K562 (cell line): ENCODE results near the gene KLHL33. TPM values are rescaled to one million over a fixed set of nuclear protein-coding genes. Genes with fewer than 3 reads are reported as not detected.
A peak's percentile ranks its signal among the peaks of the same experiment; 100 is the strongest.

Experiments
- CBFA2T2 ChIP-seq: fragments of 450-650 bp; conservative IDR thresholded peaks from 2 replicates; pipeline ENCODE4 v1.6.1; 2017; ENCODE audit warnings: mild to moderate bottlenecking
- CTBP1 ChIP-seq: fragments of 450-650 bp; IDR thresholded peaks from 2 replicates; pipeline ENCODE4 v1.6.1; 2016; ENCODE audit warnings: borderline replicate concordance
- E2F3 ChIP-seq: fragments of 250-450 bp; sonication (Bioruptor Pico); IDR thresholded peaks from 2 replicates; pipeline ENCODE4 v1.4.0; 2020; ENCODE audit warnings: mild to moderate bottlenecking
- MECOM ChIP-seq: fragments of 250-450 bp; sonication (Bioruptor Pico); IDR thresholded peaks from 2 replicates; pipeline ENCODE4 v1.8.0; 2022; ENCODE audit warnings: inconsistent platforms
- MED1 ChIP-seq: sonication (generic); formaldehyde crosslinking; IDR thresholded peaks from 2 replicates; pipeline ENCODE4 v1.8.1; 2023; ENCODE audit warnings: missing genetic modification reagents, borderline replicate concordance
- NONO ChIP-seq, 2 experiments: fragments of 200-400 bp in 1 of 2; fragments of 450-650 bp in 1 of 2; formaldehyde crosslinking in 1 of 2; IDR thresholded peaks; 2 replicates each; pipeline ENCODE4 v1.6.1; 2017; ENCODE audit warnings: low read depth in 2 of 2, mild to moderate bottlenecking in 2 of 2, moderate library complexity in 2 of 2, low read length in 1 of 2
- NR1H2 ChIP-seq: sonication (generic); formaldehyde crosslinking; IDR thresholded peaks from 2 replicates; pipeline ENCODE4 v1.4.0; 2020; ENCODE audit warnings: mild to moderate bottlenecking, missing genetic modification reagents
- NR4A1 ChIP-seq, 2 experiments: fragments of 250-450 bp in 1 of 2; fragments of 450-650 bp in 1 of 2; sonication (Bioruptor Pico) in 1 of 2; IDR thresholded peaks; 2 replicates each; pipeline versions ENCODE4 v1.4.0 to v1.6.1; 2016 to 2020; ENCODE audit warnings: mild to moderate bottlenecking in 2 of 2, missing compliant biosample characterization in 1 of 2, missing genetic modification characterization in 1 of 2, moderate library complexity in 1 of 2
- SAP30 ChIP-seq: fragments of 200-600 bp; sonication (generic); IDR thresholded peaks from 2 replicates; pipeline ENCODE4 v1.6.1; 2012; ENCODE audit warnings: borderline replicate concordance, low read depth, mild to moderate bottlenecking, moderate library complexity, low read length, control low read depth, inconsistent platforms; ENCODE audit not compliant: insufficient read depth, poor library complexity, severe bottlenecking
- SMARCA5 ChIP-seq: fragments of 450-650 bp; IDR thresholded peaks from 2 replicates; pipeline ENCODE4 v1.6.1; 2016
- SMARCC2 ChIP-seq: fragments of 450-650 bp; IDR thresholded peaks from 2 replicates; pipeline ENCODE4 v1.6.1; 2017; ENCODE audit warnings: antibody characterized with exemption, moderate library complexity, mild to moderate bottlenecking, low read depth
- SP2 ChIP-seq: IDR thresholded peaks from 2 replicates; pipeline ENCODE4 v1.6.1; 2011; ENCODE audit warnings: mild to moderate bottlenecking, low read depth, low read length, moderate library complexity; ENCODE audit not compliant: poor library complexity, severe bottlenecking; ENCODE audit errors: extremely low read depth
- SRF ChIP-seq, 2 experiments: fragments of 250-450, 450-650 bp in 1 of 2; sonication (Bioruptor Pico) in 1 of 2; sonication (generic) in 1 of 2; formaldehyde crosslinking; IDR thresholded peaks; 2 replicates each; pipeline versions ENCODE4 v1.5.0 to v1.5.1; 2020 to 2022; ENCODE audit warnings: mild to moderate bottlenecking in 1 of 2, missing genetic modification reagents in 1 of 2
- TBL1XR1 ChIP-seq, 2 experiments: IDR thresholded peaks; 2 replicates each; pipeline ENCODE4 v1.6.1; 2012; ENCODE audit warnings: improper control_type of control experiment in 2 of 2, low read length in 2 of 2, mild to moderate bottlenecking in 1 of 2
- THAP12 ChIP-seq: fragments of 250-450 bp; sonication (Bioruptor Pico); IDR thresholded peaks from 2 replicates; pipeline ENCODE4 v1.9.0; 2021; ENCODE audit warnings: mild to moderate bottlenecking, inconsistent platforms
- ZNF124 ChIP-seq: sonication (generic); formaldehyde crosslinking; IDR thresholded peaks from 2 replicates; pipeline ENCODE4 v1.8.1; 2022; ENCODE audit warnings: missing genetic modification reagents
- ZNF282 ChIP-seq: sonication (generic); formaldehyde crosslinking; IDR thresholded peaks from 2 replicates; pipeline ENCODE4 v1.8.1; 2023; ENCODE audit warnings: missing genetic modification reagents
- polyA plus RNA-seq, 8 experiments: library from polyadenylated mRNA; depleted of rRNA in 4 of 8; stranded (reverse) in 5 of 8; unstranded in 3 of 8; fragments of >200 nt; fragmentation: Nextera tagmentation in 2 of 8; fragmentation: Illumina TruSeq in 1 of 8; extraction: Ambion mirVana in 2 of 8; extraction: Trizol in 1 of 8; gene quantifications; 2 replicates each; pipeline versions ENCODE4 v1.2.1 to v1.2.3, GENCODE V29; 2011 to 2014; ENCODE audit warnings: inconsistent platforms in 1 of 8, missing spikeins in 1 of 8
- total RNA-seq, 7 experiments: library from RNA; depleted of rRNA in 6 of 7; stranded (reverse); fragments of >200 nt in 6 of 7; fragmentation: Illumina TruSeq in 2 of 7; extraction: Trizol in 2 of 7; gene quantifications; 2 replicates each; pipeline versions ENCODE4 v1.2.1 to v1.2.3, GENCODE V29; 2011 to 2021; ENCODE audit warnings: low replicate concordance in 1 of 7
- TF ChIP-seq, protein P1 (sequence below): sonication (generic); formaldehyde crosslinking; IDR thresholded peaks from 2 replicates; pipeline ENCODE4 v1.8.0; 2022; ENCODE audit warnings: mild to moderate bottlenecking, low read depth, missing genetic modification reagents
- TF ChIP-seq, protein P2 (sequence below): sonication (generic); formaldehyde crosslinking; IDR thresholded peaks from 2 replicates; pipeline ENCODE4 v1.8.1; 2023; ENCODE audit warnings: mild to moderate bottlenecking, missing genetic modification reagents, moderate library complexity
- TF ChIP-seq, protein P3 (sequence below), 2 experiments: fragments of 450-650 bp in 1 of 2; sonication (generic) in 1 of 2; formaldehyde crosslinking; conservative IDR thresholded peaks; 2 replicates each; pipeline versions ENCODE4 v1.4.0 to v1.8.1; 2020 to 2022; ENCODE audit warnings: mild to moderate bottlenecking in 1 of 2, missing genetic modification reagents in 1 of 2

The KLHL33 gene
- total and polyA plus RNA-seq, 9 of the 15 experiments (the other 6 are each of a cell fraction or from before 2014, with no cell fraction given), result 0.04 to 0.27 (median 0.13) TPM; not detected in 6

- TF ChIP-seq THAP12 (CRISPR knock-in tag) (no peak), TBL1XR1 (IDR thresholded peaks at IDR 0.05; ENCODE audit: low read length in 2 of 2) (no peak), MED1 (no peak), SP2 (no peak), CTBP1 (peak; percentile 60; the same call in 1 of the 2 replicates), ZNF282 (no peak), NR1H2 (CRISPR knock-in tag) (no peak), SMARCC2 (no peak), MECOM (CRISPR knock-in tag) (no peak), NR4A1 (CRISPR knock-in tag; IDR thresholded peaks at IDR 0.05) (no peak), NR4A1 (tag; IDR thresholded peaks at IDR 0.05) (no peak), CBFA2T2 (no peak), SAP30 (peak; percentile 62), E2F3 (peak; percentile 54; the same call in 1 of the 2 replicates), SRF (CRISPR knock-in tag; IDR thresholded peaks at IDR 0.05) (no peak), NONO (IDR thresholded peaks at IDR 0.05; ENCODE audit: low read depth in 2 of 2, low read length in 1 of 2) (peak; percentile 27 to 73; a peak in 3 of 4 replicates), SMARCA5 (0 out of 2 replicates have a peak, but pooled peaks have one; percentile 43), ZNF124 (no peak)
- TF ChIP-seq, protein P1, sequence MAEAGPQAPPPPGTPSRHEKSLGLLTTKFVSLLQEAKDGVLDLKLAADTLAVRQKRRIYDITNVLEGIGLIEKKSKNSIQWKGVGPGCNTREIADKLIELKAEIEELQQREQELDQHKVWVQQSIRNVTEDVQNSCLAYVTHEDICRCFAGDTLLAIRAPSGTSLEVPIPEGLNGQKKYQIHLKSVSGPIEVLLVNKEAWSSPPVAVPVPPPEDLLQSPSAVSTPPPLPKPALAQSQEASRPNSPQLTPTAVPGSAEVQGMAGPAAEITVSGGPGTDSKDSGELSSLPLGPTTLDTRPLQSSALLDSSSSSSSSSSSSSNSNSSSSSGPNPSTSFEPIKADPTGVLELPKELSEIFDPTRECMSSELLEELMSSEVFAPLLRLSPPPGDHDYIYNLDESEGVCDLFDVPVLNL (CRISPR knock-in tag), result no peak
- TF ChIP-seq, protein P2, sequence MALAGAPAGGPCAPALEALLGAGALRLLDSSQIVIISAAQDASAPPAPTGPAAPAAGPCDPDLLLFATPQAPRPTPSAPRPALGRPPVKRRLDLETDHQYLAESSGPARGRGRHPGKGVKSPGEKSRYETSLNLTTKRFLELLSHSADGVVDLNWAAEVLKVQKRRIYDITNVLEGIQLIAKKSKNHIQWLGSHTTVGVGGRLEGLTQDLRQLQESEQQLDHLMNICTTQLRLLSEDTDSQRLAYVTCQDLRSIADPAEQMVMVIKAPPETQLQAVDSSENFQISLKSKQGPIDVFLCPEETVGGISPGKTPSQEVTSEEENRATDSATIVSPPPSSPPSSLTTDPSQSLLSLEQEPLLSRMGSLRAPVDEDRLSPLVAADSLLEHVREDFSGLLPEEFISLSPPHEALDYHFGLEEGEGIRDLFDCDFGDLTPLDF, result peak; percentile 84
- TF ChIP-seq, protein P3, sequence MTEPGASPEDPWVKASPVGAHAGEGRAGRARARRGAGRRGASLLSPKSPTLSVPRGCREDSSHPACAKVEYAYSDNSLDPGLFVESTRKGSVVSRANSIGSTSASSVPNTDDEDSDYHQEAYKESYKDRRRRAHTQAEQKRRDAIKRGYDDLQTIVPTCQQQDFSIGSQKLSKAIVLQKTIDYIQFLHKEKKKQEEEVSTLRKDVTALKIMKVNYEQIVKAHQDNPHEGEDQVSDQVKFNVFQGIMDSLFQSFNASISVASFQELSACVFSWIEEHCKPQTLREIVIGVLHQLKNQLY (CRISPR knock-in tag; conservative IDR thresholded peaks at IDR 0.05), result no peak
Observed at GRCh38 chr14:20469242-20469889, 33.4 kb upstream of the KLHL33 start, which contains the start of gene PNP (continued).
